Fibroblast of mammary gland (primary cell): ENCODE results near the gene LAIR2.
"Not testable (repeated sequence)": the region's sequence is repeated elsewhere in the genome, so short reads cannot be mapped to it uniquely, and the experiment has no call there.

Source experiments
- DNase-seq: peaks from one replicate; pipeline ENCODE4 v3.0.0-alpha.2; 2010; ENCODE audit warnings: low read depth
- H3K4me3 ChIP-seq: 2 replicates; pipeline ENCODE4 v1.5.1; 2011; ENCODE audit warnings: low read depth, mild to moderate bottlenecking, low read length, moderate library complexity; ENCODE audit not compliant: control insufficient read depth
- CTCF ChIP-seq: conservative IDR thresholded peaks from 2 replicates; pipeline ENCODE4 v1.5.1; 2011; ENCODE audit warnings: low read depth, low read length, inconsistent platforms; ENCODE audit not compliant: control insufficient read depth, insufficient read depth

LAIR2 gene

GRCh38 chr19:54465426-54466109 is 37.1 kb upstream of the LAIR2 start:
- DNase-seq = no peak
- TF ChIP-seq CTCF = no peak
- H3K4me3 ChIP-seq = no peak overlapping the region

GRCh38 chr19:54466110-54466480 is 36.5 kb upstream of the LAIR2 start:
- not testable (repeated sequence) for DNase-seq, H3K4me3 ChIP-seq

GRCh38 chr19:54469496-54469934 is 33.1 kb upstream of the LAIR2 start:
- no peak for DNase-seq
- H3K4me3 ChIP-seq = no peak overlapping the region
- no peak for TF ChIP-seq CTCF

- TF ChIP-seq CTCF = no peak
- no peak overlapping the region for H3K4me3 ChIP-seq
- no peak for DNase-seq
Measured at GRCh38 chr19:54470276-54470887, 32.2 kb upstream of the LAIR2 start.

- TF ChIP-seq CTCF = no peak
- H3K4me3 ChIP-seq = peak overlapping the region; percentile 34
- DNase-seq = no peak
Measured at GRCh38 chr19:54470991-54471782, 31.4 kb upstream of the LAIR2 start.

GRCh38 chr19:54473071-54473891 is 29.4 kb upstream of the LAIR2 start, which contains the start of gene CDC42EP5:
Gene CDC42EP5, minus strand, starts transcription at chr19:54473296. Its CDS starts 7,749 bp downstream, at chr19:54465547.
- H3K4me3 ChIP-seq = peak within 1 kb of the TSS; percentile 52

More at GRCh38 chr19:54473071-54473891, 29.4 kb upstream of the LAIR2 start, which contains the start of gene CDC42EP5:
- no peak for TF ChIP-seq CTCF
- peak; percentile 78 for DNase-seq
